ENCODE data around the gene PTEN. TPM values are rescaled to one million over a fixed set of nuclear protein-coding genes. Genes with fewer than 3 reads are reported as not detected.

Gene PTEN
- total and polyA plus RNA-seq, 2 experiments from 2014 or later, result 20.8 to 64.0 TPM

DNA sequence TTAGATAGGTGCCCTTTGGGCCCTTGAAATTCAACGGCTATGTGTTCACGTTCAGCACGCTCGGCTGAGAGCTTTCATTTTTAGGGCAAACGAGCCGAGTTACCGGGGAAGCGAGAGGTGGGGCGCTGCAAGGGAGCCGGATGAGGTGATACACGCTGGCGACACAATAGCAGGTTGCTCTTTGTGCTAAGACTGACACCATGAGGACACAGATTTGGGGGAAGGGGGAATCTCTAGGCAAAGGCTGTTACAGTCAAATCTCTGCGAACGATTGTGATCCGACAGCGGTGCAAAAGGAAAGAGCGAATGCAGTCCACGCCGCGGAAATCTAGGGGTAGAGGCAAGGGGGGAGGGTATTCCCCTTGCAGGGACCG, 759 bp upstream of the PTEN start:
- Histone ChIP-seq H3K4me3 (peak overlapping the region; percentile 87), H3K4me2 (peak overlapping the region; percentile 84), H3K79me2 (replicated peaks; ENCODE audit: insufficient read depth) (peaks cover 35% of the 10 kb centered on the region), H3F3A (replicated peaks; ENCODE audit: low read depth) (peaks cover 7% of the 10 kb centered on the region; the same call in 1 of the 2 replicates), H3K4me1 (ENCODE audit: insufficient read depth) (peaks cover 30% of the 10 kb centered on the region), H3K36me3 (ENCODE audit: insufficient read depth) (no peaks in the 10 kb centered on the region), H4K20me1 (replicated peaks; ENCODE audit: insufficient read depth) (peaks cover 30% of the 10 kb centered on the region), H3K9me2 (ENCODE audit: insufficient read depth) (no peaks in the 10 kb centered on the region), H3K27ac (ENCODE audit: low read depth) (peak overlapping the region; percentile 97), H2AFZ (0 out of 2 replicates have a peak overlapping the region, but pooled peaks have one; percentile 24), H3K27me3 (ENCODE audit: insufficient read depth) (no peaks in the 10 kb centered on the region)
- Mint-ChIP-seq H3K4me1 (peaks cover 28% of the 10 kb centered on the region), H3K36me3 (ENCODE audit: low read depth) (peaks cover 9% of the 10 kb centered on the region; the same call in 2 of the 3 replicates), H3K27me3 (ENCODE audit: insufficient read depth, low read depth, poor library complexity) (peaks cover 10% of the 10 kb centered on the region), H3K27ac (peak overlapping the region; percentile 98), H3K4me3 (peak overlapping the region; percentile 95), H3K9me3 (peaks cover 5% of the 10 kb centered on the region)
- DNase-seq (ENCODE audit: low spot score) (no peak), ATAC-seq (peak; percentile 8)
- no peak for TF ChIP-seq NANOG (IDR thresholded peaks at IDR 0.05; ENCODE audit: borderline replicate concordance)
- TF ChIP-seq ZNF331 (CRISPR knock-in tag; IDR thresholded peaks at IDR 0.05; ENCODE audit: low read depth), result no peak
- TF ChIP-seq JUNB (IDR thresholded peaks at IDR 0.05; ENCODE audit: unreplicated experiment), result no peak
- TF ChIP-seq ZNF114 (CRISPR knock-in tag; IDR thresholded peaks at IDR 0.05), result no peak
- no peak for TF ChIP-seq EZH2phosphoT487 (IDR thresholded peaks at IDR 0.05; ENCODE audit: unreplicated experiment)
- TF ChIP-seq, protein P1, sequence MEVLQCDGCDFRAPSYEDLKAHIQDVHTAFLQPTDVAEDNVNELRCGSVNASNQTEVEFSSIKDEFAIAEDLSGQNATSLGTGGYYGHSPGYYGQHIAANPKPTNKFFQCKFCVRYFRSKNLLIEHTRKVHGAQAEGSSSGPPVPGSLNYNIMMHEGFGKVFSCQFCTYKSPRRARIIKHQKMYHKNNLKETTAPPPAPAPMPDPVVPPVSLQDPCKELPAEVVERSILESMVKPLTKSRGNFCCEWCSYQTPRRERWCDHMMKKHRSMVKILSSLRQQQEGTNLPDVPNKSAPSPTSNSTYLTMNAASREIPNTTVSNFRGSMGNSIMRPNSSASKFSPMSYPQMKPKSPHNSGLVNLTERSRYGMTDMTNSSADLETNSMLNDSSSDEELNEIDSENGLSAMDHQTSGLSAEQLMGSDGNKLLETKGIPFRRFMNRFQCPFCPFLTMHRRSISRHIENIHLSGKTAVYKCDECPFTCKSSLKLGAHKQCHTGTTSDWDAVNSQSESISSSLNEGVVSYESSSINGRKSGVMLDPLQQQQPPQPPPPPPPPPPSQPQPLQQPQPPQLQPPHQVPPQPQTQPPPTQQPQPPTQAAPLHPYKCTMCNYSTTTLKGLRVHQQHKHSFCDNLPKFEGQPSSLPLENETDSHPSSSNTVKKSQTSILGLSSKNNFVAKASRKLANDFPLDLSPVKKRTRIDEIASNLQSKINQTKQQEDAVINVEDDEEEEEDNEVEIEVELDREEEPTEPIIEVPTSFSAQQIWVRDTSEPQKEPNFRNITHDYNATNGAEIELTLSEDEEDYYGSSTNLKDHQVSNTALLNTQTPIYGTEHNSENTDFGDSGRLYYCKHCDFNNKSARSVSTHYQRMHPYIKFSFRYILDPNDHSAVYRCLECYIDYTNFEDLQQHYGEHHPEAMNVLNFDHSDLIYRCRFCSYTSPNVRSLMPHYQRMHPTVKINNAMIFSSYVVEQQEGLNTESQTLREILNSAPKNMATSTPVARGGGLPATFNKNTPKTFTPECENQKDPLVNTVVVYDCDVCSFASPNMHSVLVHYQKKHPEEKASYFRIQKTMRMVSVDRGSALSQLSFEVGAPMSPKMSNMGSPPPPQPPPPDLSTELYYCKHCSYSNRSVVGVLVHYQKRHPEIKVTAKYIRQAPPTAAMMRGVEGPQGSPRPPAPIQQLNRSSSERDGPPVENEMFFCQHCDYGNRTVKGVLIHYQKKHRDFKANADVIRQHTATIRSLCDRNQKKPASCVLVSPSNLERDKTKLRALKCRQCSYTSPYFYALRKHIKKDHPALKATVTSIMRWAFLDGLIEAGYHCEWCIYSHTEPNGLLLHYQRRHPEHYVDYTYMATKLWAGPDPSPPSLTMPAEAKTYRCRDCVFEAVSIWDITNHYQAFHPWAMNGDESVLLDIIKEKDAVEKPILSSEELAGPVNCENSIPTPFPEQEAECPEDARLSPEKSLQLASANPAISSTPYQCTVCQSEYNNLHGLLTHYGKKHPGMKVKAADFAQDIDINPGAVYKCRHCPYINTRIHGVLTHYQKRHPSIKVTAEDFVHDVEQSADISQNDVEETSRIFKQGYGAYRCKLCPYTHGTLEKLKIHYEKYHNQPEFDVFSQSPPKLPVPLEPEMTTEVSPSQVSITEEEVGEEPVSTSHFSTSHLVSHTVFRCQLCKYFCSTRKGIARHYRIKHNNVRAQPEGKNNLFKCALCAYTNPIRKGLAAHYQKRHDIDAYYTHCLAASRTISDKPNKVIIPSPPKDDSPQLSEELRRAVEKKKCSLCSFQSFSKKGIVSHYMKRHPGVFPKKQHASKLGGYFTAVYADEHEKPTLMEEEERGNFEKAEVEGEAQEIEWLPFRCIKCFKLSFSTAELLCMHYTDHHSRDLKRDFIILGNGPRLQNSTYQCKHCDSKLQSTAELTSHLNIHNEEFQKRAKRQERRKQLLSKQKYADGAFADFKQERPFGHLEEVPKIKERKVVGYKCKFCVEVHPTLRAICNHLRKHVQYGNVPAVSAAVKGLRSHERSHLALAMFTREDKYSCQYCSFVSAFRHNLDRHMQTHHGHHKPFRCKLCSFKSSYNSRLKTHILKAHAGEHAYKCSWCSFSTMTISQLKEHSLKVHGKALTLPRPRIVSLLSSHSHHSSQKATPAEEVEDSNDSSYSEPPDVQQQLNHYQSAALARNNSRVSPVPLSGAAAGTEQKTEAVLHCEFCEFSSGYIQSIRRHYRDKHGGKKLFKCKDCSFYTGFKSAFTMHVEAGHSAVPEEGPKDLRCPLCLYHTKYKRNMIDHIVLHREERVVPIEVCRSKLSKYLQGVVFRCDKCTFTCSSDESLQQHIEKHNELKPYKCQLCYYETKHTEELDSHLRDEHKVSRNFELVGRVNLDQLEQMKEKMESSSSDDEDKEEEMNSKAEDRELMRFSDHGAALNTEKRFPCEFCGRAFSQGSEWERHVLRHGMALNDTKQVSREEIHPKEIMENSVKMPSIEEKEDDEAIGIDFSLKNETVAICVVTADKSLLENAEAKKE (CRISPR knock-in tag; IDR thresholded peaks at IDR 0.05), result no peak
- no peak for TF ChIP-seq EZH2 (IDR thresholded peaks at IDR 0.05; ENCODE audit: low read depth, unreplicated experiment)
- no peak for TF ChIP-seq POLR2AphosphoS5 (IDR thresholded peaks at IDR 0.05; ENCODE audit: low read depth)
- TF ChIP-seq, protein P2, sequence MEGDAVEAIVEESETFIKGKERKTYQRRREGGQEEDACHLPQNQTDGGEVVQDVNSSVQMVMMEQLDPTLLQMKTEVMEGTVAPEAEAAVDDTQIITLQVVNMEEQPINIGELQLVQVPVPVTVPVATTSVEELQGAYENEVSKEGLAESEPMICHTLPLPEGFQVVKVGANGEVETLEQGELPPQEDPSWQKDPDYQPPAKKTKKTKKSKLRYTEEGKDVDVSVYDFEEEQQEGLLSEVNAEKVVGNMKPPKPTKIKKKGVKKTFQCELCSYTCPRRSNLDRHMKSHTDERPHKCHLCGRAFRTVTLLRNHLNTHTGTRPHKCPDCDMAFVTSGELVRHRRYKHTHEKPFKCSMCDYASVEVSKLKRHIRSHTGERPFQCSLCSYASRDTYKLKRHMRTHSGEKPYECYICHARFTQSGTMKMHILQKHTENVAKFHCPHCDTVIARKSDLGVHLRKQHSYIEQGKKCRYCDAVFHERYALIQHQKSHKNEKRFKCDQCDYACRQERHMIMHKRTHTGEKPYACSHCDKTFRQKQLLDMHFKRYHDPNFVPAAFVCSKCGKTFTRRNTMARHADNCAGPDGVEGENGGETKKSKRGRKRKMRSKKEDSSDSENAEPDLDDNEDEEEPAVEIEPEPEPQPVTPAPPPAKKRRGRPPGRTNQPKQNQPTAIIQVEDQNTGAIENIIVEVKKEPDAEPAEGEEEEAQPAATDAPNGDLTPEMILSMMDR (conservative IDR thresholded peaks at IDR 0.05; ENCODE audit: low read depth in 2 of 2), result no peak
- no peak for TF ChIP-seq CREB1 (CRISPR knock-in tag; IDR thresholded peaks at IDR 0.05; ENCODE audit: low read depth)
- no peak for TF ChIP-seq STAT1 (IDR thresholded peaks at IDR 0.05; ENCODE audit: unreplicated experiment)
- TF ChIP-seq, protein P3, sequence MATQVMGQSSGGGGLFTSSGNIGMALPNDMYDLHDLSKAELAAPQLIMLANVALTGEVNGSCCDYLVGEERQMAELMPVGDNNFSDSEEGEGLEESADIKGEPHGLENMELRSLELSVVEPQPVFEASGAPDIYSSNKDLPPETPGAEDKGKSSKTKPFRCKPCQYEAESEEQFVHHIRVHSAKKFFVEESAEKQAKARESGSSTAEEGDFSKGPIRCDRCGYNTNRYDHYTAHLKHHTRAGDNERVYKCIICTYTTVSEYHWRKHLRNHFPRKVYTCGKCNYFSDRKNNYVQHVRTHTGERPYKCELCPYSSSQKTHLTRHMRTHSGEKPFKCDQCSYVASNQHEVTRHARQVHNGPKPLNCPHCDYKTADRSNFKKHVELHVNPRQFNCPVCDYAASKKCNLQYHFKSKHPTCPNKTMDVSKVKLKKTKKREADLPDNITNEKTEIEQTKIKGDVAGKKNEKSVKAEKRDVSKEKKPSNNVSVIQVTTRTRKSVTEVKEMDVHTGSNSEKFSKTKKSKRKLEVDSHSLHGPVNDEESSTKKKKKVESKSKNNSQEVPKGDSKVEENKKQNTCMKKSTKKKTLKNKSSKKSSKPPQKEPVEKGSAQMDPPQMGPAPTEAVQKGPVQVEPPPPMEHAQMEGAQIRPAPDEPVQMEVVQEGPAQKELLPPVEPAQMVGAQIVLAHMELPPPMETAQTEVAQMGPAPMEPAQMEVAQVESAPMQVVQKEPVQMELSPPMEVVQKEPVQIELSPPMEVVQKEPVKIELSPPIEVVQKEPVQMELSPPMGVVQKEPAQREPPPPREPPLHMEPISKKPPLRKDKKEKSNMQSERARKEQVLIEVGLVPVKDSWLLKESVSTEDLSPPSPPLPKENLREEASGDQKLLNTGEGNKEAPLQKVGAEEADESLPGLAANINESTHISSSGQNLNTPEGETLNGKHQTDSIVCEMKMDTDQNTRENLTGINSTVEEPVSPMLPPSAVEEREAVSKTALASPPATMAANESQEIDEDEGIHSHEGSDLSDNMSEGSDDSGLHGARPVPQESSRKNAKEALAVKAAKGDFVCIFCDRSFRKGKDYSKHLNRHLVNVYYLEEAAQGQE (IDR thresholded peaks at IDR 0.05; ENCODE audit: unreplicated experiment), result no peak
- TF ChIP-seq ETS1 (IDR thresholded peaks at IDR 0.05), result no peak

Measured in GM23338 (cell line).